PFSK-1 (cell line): ENCODE results near the gene RPS6KA5.

Experiments used
- POLR2AphosphoS5 ChIP-seq: IDR thresholded peaks from 2 replicates; pipeline ENCODE4 v1.6.1; 2012; ENCODE audit warnings: low read depth, mild to moderate bottlenecking, control low read depth, low read length, moderate library complexity
- SIN3A ChIP-seq: IDR thresholded peaks from 2 replicates; pipeline ENCODE4 v1.6.1; 2012; ENCODE audit warnings: mild to moderate bottlenecking, low read length, moderate library complexity, borderline replicate concordance; ENCODE audit not compliant: insufficient read depth
- TF ChIP-seq, protein P1 (sequence below), 2 experiments: IDR thresholded peaks; 2 replicates each; pipeline versions ENCODE4 v1.6.1 to v1.8.0; 2011 to 2012; ENCODE audit warnings: low read depth in 2 of 2, low read length in 2 of 2, control low read depth in 1 of 2, inconsistent platforms in 1 of 2, mild to moderate bottlenecking in 1 of 2, moderate library complexity in 1 of 2; ENCODE audit not compliant: insufficient read depth in 1 of 2

DNA sequence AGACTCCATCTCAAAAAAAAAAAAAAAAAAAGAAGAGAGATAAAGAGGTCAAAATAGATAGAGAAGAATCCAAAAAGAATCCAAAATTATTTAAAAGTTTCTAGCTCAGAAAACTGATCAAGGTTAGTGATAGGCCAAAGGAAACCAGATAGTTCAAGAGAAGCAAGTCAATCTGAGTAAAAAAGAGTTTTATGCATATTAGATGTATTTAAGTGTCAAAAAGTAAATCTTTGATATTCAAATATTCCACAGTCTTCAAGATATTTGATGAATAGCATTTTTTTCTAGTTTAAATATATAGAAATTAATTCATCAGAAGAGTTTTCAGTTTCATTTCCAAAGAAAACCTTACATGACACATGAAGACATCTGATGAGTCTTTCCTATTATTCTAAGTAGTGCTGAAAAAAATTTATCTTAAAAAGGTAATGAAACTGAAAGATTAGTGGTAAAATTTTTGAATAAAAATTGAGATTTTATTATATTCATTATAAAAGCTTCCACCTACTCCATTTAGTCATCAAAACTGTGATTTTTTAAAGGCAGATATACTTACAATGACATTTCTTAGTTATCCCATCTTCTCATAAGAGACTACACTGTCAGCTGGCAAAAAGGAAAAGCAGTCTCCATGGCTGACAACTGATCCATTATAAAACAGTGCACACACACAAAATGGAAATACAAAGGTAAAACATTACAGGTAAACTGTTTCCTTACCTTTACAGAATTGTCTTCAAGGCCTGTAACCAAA is 68.6 kb downstream of the RPS6KA5 start:
- TF ChIP-seq SIN3A: no peak
- no peak for TF ChIP-seq POLR2AphosphoS5
- TF ChIP-seq, protein P1, sequence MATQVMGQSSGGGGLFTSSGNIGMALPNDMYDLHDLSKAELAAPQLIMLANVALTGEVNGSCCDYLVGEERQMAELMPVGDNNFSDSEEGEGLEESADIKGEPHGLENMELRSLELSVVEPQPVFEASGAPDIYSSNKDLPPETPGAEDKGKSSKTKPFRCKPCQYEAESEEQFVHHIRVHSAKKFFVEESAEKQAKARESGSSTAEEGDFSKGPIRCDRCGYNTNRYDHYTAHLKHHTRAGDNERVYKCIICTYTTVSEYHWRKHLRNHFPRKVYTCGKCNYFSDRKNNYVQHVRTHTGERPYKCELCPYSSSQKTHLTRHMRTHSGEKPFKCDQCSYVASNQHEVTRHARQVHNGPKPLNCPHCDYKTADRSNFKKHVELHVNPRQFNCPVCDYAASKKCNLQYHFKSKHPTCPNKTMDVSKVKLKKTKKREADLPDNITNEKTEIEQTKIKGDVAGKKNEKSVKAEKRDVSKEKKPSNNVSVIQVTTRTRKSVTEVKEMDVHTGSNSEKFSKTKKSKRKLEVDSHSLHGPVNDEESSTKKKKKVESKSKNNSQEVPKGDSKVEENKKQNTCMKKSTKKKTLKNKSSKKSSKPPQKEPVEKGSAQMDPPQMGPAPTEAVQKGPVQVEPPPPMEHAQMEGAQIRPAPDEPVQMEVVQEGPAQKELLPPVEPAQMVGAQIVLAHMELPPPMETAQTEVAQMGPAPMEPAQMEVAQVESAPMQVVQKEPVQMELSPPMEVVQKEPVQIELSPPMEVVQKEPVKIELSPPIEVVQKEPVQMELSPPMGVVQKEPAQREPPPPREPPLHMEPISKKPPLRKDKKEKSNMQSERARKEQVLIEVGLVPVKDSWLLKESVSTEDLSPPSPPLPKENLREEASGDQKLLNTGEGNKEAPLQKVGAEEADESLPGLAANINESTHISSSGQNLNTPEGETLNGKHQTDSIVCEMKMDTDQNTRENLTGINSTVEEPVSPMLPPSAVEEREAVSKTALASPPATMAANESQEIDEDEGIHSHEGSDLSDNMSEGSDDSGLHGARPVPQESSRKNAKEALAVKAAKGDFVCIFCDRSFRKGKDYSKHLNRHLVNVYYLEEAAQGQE (IDR thresholded peaks at IDR 0.05; ENCODE audit: insufficient read depth in 1 of 2, low read depth in 2 of 2, low read length in 2 of 2): no peak
